NCI-H226 (cell line): ENCODE results near the gene RHOXF2.

Source experiments
- DNase-seq: peaks from one replicate; pipeline ENCODE4 v3.0.0-alpha.2; 2015

RHOXF2 gene

DNA sequence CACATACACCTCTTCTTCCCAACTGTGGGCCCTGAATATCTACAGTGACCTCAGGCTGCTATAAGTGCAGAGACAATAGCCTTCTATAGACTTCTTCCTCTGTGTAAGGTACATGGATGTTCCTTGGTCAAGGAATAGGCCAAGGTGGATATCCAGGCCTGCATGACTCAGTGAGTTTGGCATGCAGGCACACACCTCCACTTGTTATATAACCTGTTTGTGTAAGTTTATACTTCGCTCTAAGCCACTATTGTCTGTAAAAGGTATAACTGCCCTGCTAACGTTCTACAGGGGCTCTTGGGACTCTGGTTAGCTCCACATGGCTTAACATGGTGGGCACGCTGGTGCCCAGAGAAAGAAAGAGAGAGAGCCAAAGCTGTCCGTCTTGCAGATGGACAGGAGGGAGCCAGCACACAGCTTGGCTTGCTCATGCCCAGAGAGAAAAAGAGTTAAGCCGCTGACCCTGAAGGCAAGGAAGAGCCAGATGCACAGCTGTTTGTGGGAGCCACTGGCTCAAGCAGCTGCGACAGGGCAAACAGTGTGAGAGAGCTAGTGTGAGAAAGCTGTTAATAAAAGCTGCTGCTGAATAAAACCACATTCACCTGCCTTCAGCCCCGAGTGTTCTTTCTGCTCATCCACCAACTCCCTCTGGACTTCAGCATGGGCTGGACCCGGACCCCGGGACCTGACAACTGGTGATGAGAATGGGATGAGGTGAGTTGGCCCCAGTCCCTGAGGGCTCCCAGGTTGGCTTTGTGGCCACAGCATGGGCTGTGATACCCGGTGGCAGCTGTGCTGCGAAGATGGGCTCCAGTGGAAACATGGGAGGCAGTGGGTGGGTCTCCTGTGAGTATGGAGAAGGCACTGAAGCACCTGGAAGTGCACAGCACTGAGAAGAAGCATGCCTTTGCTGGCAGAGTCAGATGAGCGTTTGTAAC, 47.7 kb downstream of the RHOXF2 start:
- DNase-seq = no peak

DNA sequence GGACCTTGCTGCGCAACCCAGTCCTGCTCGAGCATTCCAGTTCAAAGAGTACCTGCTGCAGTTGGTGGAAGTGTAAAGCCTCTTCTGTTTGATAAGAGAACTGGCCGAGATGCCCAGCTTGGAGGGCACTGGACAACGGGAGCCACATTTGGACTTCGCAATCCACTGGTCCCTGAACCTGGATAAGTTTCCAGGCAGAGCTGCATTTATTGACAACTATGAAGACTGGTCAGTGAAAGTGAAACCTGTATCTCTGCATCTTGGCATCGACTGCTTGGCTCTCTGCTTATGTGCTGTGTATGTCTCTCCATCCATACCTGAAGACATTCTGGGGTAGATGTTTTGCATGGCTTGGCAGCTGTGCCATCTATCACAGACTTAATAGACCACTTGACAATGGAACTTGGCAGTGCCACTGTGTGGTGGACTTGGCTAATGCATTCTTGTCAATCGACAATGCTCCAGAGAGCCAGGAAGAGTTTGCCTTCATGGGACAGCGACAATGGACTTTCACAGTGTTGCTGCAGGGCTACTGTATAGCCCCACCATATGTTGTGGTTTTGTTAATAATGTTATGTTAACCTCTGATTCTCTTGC, 48.7 kb downstream of the RHOXF2 start:
- DNase-seq = no peak

DNA sequence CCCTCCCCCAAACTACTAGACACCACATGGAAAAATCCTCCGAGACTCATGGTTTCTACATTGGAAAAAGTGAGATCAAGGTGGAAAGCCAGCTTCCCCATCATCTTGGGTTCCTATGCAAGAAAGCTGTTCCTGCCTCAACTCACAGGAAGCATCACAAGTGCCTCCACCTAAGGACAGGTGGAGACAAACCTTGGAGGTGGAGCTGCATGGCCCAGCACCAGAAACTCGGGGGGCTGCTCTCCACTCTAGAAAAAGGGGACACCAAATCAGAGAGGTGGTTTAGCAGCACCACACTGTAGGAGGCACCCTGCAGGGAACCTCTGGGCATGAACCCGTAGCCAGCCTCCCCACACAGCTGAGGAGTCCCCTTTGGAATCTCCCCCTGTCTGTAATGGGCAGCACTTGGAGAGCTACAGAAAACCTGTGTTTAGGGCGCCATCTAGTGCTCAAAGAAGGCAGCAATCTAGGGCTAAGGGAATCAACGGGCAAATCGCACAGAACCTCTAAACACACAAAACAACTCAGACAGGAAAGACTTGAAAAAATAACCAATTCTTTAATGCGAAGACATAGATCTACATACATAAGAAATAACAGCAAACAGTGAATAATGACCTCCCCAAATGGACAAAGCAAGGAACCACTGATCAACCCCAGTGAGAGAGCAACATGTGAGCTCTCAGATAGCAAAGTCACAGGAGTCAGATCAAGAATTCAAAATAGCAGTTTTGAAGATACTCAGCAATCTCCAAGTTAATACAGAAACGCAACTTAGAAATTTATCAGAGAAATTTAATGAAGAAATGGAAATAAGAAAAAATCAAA, 55.2 kb downstream of the RHOXF2 start:
- DNase-seq = peak; percentile 12
